NK-92 (cell line): ENCODE data around the gene GLIS1.

Source experiments
- DNase-seq: peaks from one replicate; lab custom pipeline; 2025; ENCODE audit not compliant: unreplicated experiment; lab: John Stamatoyannopoulos, UW

The GLIS1 gene

DNA sequence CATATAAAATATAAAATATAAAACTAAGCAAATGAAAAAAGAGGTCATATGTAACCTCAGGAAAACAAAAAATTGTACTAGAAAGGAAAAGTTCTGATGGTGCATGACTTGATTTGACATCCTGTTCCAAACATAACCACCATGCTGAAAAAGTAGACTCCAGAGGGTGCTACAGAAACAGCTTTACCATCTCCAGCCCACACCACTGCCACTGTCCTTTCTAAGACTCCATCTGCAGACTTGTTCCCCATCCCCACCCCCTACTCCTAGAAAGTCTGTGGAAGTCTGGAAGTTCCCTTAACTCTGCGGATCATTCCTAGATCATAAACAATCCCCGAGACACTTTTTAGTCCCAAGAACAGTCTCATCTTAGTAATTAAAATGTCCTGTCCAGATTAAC is 20.5 kb downstream of the GLIS1 start:
- no peak for DNase-seq

DNA sequence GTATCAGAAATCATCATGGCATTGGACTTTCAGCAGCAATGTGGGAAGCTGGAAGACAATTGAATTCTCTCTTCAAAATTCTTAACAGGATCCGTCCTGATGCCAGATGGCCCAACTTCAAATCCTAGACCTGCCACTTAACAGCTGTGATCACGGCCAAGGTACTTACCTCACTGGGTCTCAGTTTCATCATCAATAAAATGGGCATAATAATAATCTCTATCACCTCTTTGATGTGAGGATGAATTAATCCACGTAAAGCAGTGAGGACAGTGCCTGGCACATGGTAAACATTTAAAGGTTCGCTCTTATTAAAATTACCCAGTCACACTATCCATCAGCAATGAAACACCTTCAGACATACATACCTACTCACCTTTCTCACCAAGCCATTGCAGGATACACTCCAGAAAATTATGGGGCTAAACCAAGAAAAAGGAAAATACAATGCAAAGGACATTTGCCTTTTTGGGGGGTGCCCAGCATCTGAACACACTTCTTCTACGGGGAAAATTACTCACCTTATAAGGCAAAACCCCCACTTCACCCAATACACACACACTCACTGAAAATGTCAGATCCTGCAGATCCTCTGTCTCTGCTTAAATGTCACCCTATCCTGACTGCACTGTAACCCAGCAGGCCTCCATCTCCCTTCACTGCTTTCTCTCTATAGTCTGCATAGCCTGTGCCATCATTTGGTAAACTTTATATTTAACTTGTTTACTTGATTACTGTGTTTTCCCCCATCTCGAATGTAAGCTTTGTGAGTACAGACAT is 21.7 kb downstream of the GLIS1 start:
- no peak for DNase-seq

DNA sequence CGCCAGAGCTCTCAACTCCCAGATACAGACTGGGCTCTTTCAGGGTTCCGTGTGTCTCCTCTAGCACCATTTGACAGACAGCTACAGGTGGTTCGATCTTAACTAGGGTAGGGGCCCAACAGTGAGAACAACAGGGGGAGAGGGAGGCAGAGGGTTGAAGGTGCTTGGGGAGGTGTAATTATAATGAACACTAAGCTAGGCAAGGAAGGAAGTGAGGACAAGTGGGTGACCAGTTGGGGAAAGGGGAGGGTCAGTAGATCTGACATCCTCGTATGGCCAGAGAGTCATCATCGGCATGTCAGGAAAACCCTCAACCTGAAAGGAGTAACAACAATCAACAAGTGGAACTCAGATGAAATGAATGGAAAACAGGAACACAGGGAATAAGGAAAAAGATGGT is 22.8 kb downstream of the GLIS1 start:
- DNase-seq: no peak

DNA sequence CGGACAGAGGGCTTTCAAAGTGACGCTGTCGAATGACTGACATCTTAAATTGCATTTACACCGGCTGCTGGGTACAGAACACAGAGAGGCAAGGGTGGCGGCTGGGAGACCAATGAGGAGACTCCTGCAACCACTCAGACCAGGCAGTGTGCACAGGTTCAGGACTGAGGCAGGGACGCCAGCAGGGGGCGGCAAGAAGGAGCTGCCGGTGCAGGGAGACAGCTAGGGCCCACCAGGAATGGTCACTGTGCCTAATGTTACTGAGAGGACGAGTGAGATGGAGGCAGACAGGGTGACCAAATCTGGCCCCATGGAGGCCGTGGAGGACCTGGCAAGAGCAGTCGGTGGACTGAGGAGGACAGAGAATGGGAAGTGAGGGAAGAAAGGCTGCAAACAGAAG is 23.5 kb downstream of the GLIS1 start:
- DNase-seq: no peak

DNA sequence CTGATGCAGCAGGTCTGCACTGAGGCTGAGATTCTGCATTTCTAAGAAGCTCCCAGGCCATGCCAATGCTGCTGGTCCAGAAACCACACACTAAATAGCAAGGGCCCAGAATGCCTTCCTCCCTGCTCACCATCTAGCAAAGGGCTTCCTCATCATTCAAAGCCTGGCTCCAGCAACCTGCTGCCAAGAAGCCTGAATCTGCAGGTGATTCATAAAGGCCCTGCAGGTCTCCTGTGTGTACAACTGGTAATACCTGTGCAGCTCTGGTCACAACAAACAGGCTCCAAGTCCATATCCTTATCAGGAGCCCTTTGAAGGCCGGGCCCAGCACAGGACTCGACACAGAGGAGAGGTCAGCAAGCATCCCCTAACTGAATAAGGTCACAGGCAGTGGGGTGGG is 26.7 kb downstream of the GLIS1 start:
- no peak for DNase-seq

DNA sequence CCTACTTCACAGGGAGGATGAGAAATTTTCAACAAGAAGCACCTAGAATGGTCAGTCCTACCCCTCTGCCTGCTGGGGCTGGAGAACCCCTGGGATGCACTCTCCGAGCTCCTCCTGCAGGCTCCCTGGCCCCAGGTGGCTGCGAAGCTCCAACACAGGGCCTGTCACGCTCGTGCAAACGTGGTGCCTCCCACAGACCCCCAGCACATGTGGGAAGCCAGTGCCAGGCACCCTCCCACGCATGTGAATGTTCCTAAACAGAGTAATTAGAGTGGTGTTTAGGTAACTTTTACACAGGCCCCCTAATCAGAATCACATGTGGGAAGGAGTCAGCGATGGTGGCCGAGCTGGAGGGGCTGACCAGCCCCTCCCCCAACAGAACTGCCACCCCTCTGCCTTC is 28.4 kb downstream of the GLIS1 start:
- DNase-seq: no peak

DNA sequence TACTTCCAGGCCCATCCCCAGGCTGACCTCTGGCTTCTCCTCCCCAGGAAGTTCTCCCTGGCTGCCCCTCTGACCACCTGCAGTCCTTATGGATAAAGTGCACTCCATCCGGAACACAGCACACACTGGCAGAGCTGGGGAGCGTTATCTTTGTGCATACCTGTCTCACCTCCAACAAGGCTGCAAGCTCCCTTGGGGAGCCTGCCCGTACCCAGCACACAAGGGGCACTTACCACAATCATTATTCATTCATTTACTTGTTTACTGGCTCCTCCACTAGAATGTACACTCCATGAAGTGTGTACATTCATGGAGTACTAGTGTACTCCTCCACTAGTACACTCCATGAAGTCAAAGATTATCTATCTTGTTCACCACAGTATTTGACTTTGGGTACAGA is 30.3 kb downstream of the GLIS1 start:
- no peak for DNase-seq

DNA sequence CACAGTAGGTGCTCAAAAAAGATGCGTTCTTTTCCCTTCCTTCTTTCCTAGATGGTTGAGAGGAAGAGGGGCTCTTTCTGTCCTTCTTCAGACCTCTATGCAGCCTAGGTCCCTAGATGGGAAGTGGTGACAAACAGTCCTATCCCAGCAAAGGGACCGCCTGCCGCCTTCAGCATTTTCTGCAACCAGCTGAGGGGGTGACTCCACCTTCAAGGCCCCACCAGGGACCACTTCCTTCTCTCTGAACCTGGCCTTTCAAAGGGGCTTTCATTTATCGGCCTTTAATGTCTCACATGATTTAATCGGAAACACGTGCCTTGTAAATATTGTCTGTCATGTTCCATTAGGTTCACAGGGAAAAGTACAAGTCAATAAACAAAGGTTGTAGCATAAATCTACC is 32.6 kb downstream of the GLIS1 start:
- no peak for DNase-seq

DNA sequence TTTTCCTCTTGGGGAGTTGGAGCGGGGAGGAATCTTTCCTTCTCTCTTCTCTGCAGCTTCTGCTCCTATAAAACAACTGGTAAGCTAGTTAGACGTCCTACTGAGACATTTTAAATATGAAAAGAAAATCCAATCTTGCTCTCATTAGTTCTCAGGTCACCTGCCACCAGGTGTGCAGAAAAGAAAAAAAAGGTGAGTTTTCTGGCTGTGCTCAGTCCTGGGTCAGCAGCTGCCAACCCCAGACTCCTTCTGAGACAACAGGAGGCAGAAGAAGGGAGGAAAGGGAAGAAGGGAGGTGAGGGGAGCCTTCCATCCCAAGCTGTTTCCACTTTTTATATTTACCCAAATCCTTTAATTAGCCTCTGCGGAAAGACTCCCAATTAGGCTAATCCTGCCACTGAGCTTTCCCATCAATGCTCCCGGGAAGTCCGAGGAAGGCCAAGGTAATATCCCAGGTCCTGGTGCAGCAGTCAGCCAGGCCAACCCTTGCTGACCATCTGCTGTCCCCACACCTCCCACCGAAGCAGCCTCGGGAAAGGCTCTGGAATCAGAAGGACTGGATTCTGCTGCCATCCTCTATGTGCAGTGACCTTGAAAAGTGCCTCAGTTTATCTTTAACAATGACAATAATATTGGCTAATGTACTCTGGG is 33.4 kb downstream of the GLIS1 start:
- DNase-seq: no peak

DNA sequence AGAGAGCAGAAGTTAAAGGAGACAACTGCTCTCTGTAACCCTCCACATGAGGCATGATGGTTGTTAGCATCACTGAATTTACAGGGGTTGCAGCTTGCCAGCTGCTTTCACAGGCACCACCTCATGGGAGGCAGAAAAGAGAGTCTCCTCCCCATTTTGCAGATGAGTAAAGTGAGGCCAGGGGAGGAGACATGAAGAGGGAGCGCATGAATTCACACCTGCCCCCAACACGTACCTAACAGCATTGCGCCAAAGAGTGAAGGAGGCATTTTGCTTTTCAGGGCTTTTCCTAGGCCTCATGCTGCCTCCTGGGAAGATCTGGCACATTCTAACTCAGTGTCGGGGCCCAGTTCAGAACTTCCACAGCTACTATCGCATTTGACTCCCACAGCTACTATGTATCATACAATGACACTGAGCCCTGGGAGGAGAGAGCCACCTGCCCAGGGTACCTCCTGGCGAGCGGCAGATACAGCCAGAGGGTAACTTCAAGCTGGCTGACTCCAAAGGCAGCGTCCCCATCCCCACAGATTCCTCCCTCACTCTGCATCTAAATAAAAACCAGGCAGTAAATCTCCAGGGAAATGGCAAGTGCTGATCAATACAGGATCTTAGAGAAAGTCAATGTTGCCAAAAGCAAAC is 34.0 kb downstream of the GLIS1 start:
- no peak for DNase-seq

DNA sequence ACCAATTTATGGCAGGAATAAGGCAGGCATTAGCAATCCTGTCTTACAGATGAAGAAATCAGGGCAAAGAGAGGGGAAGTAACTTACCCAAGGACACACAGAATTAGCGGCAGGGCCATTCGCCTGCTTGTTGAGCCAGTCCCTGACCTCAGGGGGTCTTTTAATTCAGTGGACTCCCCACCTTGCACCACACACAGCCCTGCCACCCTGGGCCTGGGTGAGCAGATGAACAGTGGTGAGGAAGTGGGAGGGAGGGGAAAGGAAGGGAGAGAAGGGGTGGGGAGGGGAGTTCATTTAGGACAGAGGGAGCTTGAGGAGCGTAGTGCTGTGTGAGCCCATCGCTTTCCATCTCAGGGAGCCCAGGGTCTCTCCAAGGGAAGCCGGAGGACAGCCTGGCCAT is 34.7 kb downstream of the GLIS1 start:
- DNase-seq: no peak

DNA sequence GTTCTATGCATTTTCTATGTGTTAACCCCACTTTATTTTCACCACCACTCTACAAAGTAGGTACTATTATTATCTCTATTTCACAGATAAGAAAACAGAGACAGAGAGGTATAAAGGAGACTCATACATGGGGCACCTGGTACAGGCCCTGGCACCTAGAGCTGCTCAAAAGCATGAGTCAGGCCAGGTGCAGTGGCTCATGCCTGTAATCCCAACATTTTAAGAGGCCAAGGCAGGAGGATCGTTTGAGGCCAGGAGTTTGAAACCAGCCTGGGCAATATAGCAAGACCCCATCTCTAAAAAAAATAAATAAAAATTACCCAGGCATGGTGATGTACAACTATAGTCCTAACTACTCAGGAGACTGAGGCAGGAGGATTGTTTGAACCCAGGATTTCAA is 35.8 kb downstream of the GLIS1 start:
- DNase-seq: no peak

DNA sequence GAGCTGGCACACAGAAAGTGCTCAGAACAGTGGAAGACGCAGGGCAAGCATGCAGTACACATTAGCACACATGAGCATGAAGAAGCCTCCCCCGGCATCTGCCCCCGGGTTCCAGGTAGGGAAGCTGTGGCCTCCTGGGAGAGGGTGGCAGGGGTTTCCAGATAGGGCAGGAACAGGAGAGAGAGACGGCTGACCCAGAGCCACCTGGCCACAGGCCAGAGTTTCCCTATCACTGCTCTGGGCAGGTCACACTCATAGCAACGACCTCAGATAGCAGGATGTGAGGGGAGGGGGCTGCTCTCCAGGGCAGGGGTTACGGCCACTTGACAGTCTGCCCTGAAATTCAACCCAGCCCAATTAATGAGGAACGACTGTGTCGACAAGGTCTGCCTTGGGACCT is 36.6 kb downstream of the GLIS1 start:
- no peak for DNase-seq

DNA sequence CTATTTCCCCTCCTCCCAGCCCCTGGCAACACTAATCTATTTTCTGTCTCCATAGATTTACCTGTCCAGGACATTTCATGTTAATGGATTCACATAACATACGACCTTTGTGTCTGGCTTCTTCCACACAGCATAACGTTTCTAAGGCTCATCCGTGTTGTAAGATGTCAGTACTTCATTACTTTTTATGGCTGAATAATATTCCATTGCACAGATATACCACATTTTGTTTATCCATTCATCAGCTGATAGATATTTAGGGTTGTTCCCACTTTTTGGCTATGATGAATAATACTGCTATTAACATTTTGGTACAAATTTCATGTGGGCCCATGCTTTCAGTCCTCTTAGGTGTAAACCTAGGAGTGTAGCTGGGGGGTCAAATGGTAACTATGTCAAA is 38.2 kb downstream of the GLIS1 start:
- DNase-seq: no peak

DNA sequence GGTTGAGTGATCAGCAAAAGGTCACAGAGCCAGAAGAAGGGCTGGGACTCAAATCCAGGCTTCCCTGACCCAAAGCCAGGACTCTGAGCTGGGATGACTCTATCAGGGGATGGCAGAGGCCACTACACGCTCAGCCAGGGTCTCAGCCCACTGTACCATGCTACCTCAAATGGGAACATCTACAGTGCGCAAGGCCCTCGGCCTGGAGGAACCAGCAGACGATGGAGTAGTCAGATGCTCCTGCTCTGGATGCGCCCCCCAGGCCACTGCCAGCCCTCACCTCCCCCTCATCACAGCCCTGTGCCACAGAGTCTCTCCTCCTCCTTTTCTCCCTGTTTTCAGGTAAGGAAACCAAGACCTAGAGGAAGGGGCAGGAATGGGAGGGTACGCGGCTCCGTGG is 39.0 kb downstream of the GLIS1 start:
- no peak for DNase-seq

DNA sequence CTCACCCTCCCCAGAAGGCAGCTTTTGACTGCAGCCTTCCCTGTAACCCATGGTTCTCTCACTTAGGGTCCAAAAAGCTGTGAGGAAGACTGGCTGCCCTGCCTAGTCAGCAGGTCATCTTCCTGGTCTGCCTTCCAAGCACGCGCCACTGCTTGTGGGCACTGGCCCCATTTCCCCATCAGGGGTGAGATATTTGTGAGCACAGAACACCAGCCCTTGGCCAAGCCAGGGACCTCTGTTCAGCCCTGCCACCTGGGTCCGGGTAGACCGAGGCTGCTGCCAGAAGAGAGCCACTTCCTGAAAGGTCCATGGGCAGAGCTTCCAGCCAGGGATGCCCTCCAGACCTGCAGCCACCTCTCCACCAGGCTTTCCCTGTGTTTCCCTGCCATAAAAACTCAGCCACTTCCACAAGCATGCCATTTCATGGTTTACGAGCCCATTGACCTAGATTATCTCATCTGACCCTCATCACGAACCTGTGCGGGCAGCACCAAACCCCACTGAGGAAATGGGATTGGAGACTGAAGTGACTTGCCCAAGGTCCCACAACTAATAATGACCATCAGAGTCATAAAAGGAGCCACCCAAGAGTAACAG is 40.5 kb downstream of the GLIS1 start:
- DNase-seq: no peak

DNA sequence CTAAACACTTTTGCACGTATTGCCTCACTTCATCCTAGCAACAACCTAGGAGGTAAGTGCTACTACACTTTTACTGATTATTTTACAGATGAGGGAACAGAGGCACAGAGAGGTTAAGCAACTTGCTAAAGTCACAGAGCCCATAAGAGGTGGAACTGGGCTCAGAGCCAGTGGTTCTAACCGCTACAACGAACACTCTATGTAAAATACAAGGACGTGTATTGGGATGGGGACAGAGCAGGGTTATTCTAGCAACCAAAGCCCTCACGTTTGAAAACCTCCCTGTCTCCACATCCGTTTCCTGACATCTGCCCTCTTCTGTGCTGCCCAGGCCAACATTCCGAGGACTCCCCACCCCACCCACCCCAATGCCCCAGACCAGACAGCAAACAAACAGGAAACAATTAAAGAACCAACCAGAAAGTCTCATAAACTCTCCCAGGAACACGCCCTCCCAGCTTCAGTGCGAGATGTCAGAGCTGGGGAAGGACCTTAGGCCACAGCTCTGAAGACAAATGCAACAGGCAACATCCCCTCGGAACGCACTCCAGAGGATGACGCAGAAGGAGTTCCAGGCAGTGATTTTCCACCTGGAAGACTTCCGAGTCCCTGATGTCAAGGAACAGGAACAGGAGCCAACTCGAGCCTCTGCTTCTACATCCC is 41.1 kb downstream of the GLIS1 start:
- no peak for DNase-seq

DNA sequence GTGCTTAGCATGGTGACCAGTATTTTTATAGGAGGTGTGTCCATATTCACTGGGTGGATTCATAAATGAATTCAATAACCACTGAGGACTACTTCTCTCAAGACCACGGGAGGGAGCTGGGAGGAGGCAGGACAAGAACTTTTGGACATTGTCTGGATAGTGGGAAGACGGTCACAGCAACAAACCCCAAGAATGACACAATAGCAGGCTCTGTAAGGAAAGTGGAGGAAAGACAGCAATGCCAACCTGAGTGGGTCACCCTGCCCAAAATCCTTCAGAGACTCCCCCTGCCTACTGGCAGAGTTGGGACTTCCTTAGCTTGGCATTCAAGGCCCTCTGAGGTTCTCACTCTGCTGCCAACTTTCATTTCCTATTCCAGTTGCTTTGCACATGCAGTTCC is 42.0 kb downstream of the GLIS1 start:
- no peak for DNase-seq

DNA sequence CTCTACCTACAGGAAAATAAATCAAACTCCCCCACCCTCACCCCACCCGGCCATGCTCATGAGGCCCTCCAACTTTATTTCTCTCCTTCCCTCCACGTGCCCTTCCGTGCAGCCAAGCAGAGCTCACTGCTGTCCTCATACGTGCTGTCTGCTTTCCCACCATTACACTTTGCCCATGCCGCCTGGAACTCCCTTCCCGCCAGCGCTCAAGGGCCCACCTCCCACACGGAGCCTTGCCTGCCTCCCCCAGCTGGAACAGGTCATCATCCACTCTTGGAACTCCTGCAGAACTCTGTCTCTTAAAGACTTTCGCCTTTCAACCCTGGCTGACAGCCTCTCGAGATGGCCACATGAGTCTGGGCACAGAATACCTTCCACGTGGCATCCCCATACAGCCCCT is 42.4 kb downstream of the GLIS1 start:
- no peak for DNase-seq

DNA sequence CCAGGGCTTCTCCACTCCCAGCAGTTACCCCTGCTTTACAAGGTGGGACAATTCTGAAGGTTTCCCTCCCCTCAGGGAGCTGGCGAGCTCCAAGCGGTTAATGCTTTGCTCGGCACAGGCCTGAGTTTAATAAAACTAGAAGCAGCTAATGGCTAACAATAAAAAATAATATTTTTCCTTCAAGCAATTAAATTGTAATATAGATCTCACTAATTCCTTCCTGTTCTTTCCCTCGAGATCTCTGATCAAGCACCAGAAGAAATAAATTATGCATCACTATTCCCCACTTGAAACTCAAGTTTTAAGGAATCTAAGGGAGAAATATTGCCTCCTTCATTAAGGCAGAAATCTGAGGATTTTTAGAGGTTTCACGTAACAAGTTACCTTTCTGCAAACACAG is 42.9 kb downstream of the GLIS1 start:
- no peak for DNase-seq

DNA sequence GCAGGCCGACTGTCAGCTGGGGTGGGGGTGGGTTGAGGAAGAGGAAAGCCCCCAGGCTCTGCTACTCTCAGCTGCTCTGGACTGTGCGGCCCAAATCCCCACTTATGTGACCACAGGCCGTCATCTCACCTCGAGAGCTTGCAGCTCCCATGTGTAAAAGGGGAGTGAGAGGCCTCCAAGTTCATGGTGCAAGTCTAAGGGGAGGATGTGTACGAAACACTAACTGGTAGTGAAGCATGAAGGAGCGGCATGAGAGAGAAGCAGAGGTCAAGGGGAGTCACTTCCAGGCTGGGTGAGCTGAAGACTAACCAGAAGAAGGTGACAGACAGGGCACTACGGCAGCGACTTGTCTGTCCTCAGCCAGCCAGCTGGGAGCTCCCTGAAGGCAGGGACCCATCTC is 43.8 kb downstream of the GLIS1 start:
- DNase-seq: no peak

DNA sequence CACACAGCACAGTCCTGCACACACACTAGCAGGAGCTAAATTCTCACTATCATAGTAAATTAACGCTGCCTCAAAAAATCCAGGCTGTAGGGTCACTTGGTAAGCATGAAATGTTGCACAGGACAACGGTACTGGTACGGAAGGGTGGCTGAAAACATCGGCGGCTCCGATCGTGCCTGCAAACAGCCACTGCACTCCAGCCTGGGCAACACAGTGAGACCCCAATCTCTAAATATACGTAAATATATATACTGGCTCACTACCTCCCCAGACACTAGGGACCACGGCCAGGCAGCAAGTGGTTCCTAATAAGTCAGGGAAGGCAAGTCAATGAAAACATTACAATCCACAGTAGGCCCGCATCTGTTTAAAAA is 44.3 kb downstream of the GLIS1 start:
- no peak for DNase-seq
